H9 (cell line): Measurements from ENCODE around the gene G3BP1. TPM values are rescaled to one million over a fixed set of nuclear protein-coding genes. Genes with fewer than 3 reads are reported as not detected.

Experiments used
- DNase-seq: peaks from one replicate; pipeline ENCODE4 v3.0.0-alpha.2; 2017
- H2AFZ ChIP-seq: one replicate; pipeline ENCODE4 v1.6.1; 2013; ENCODE audit warnings: mild to moderate bottlenecking, low read length, control low read depth, moderate library complexity
- H2AK5ac ChIP-seq: 2 replicates; pipeline ENCODE4 v1.6.1; 2013; ENCODE audit warnings: low read length, control low read depth, mixed read lengths; ENCODE audit not compliant: insufficient read length
- H2BK120ac ChIP-seq: one replicate; pipeline ENCODE4 v1.6.1; 2013; ENCODE audit warnings: low read depth, mild to moderate bottlenecking, low read length, control low read depth, inconsistent platforms; ENCODE audit not compliant: poor library complexity, severe bottlenecking
- H2BK12ac ChIP-seq: 2 replicates; pipeline ENCODE4 v1.6.1; 2013; ENCODE audit warnings: low read length, control low read depth, mixed read lengths, low read depth; ENCODE audit not compliant: insufficient read length
- H2BK15ac ChIP-seq: 2 replicates; pipeline ENCODE4 v1.6.1; 2013; ENCODE audit warnings: low read depth, low read length, control low read depth
- H2BK20ac ChIP-seq: one replicate; pipeline ENCODE4 v1.6.1; 2013; ENCODE audit warnings: low read depth, mild to moderate bottlenecking, low read length, control low read depth, inconsistent platforms; ENCODE audit not compliant: poor library complexity, severe bottlenecking
- H2BK5ac ChIP-seq: 2 replicates; pipeline ENCODE4 v1.6.1; 2013; ENCODE audit warnings: low read length, control low read depth, mixed read lengths; ENCODE audit not compliant: insufficient read length
- H3K14ac ChIP-seq: 2 replicates; pipeline ENCODE4 v1.6.1; 2013; ENCODE audit warnings: low read length, control low read depth; ENCODE audit not compliant: insufficient read depth
- H3K18ac ChIP-seq: 2 replicates; pipeline ENCODE4 v1.6.1; 2013; ENCODE audit warnings: low read depth, mild to moderate bottlenecking, mixed read lengths, low read length, control low read depth; ENCODE audit not compliant: insufficient read length
- H3K23ac ChIP-seq: 2 replicates; pipeline ENCODE4 v1.6.1; 2013; ENCODE audit warnings: low read length, control low read depth, mixed read lengths, low read depth; ENCODE audit not compliant: insufficient read length
- H3K23me2 ChIP-seq: 2 replicates; pipeline ENCODE4 v1.6.1; 2013; ENCODE audit warnings: low read depth, mild to moderate bottlenecking, mixed read lengths, low read length, control low read depth; ENCODE audit not compliant: insufficient read length, poor library complexity, severe bottlenecking
- H3K27ac ChIP-seq: 2 replicates; pipeline ENCODE4 v1.5.1; 2013; ENCODE audit warnings: low read length, control low read depth, mixed read lengths, low read depth; ENCODE audit not compliant: insufficient read length
- H3K27me3 ChIP-seq: 2 replicates; pipeline ENCODE4 v1.6.1; 2013; ENCODE audit warnings: low read length, control low read depth, inconsistent platforms; ENCODE audit not compliant: insufficient read depth
- H3K4ac ChIP-seq: 2 replicates; pipeline ENCODE4 v1.6.1; 2013; ENCODE audit warnings: low read depth, mild to moderate bottlenecking, control low read depth, inconsistent platforms, low read length, moderate library complexity
- H3K4me1 ChIP-seq: 2 replicates; pipeline ENCODE4 v1.6.1; 2013; ENCODE audit warnings: low read length, control low read depth, inconsistent platforms; ENCODE audit not compliant: insufficient read depth
- H3K4me2 ChIP-seq: 2 replicates; pipeline ENCODE4 v1.6.1; 2013; ENCODE audit warnings: low read length, control low read depth, mixed read lengths; ENCODE audit not compliant: insufficient read length, insufficient read depth
- H3K56ac ChIP-seq: 2 replicates; pipeline ENCODE4 v1.6.1; 2013; ENCODE audit warnings: low read depth, mild to moderate bottlenecking, mixed read lengths, low read length, control low read depth; ENCODE audit not compliant: insufficient read length
- H3K79me1 ChIP-seq: 2 replicates; pipeline ENCODE4 v1.6.1; 2013; ENCODE audit warnings: low read depth, mild to moderate bottlenecking, moderate library complexity, low read length, control low read depth, inconsistent platforms; ENCODE audit not compliant: insufficient read depth, poor library complexity, severe bottlenecking
- H3K79me2 ChIP-seq: 2 replicates; pipeline ENCODE4 v1.6.1; 2013; ENCODE audit warnings: low read length, control low read depth, inconsistent platforms; ENCODE audit not compliant: insufficient read depth
- H3K9ac ChIP-seq: 2 replicates; pipeline ENCODE4 v1.6.1; 2013; ENCODE audit warnings: low read length, control low read depth, mixed read lengths; ENCODE audit not compliant: insufficient read length; ENCODE audit errors: extremely low read depth
- H3K9me3 ChIP-seq: one replicate; pipeline ENCODE4 v1.6.1; 2013; ENCODE audit warnings: low read depth, low read length, inconsistent platforms; ENCODE audit not compliant: control insufficient read depth
- H3T11ph ChIP-seq: one replicate; pipeline ENCODE4 v1.6.1; 2013; ENCODE audit warnings: mild to moderate bottlenecking, low read length, control low read depth, inconsistent platforms
- H4K20me1 ChIP-seq: one replicate; pipeline ENCODE4 v1.6.1; 2013; ENCODE audit not compliant: control insufficient read depth, insufficient read length, insufficient read depth
- H4K5ac ChIP-seq: 2 replicates; pipeline ENCODE4 v1.6.1; 2013; ENCODE audit warnings: low read depth, mild to moderate bottlenecking, mixed read lengths, low read length, control low read depth; ENCODE audit not compliant: insufficient read length
- H4K8ac ChIP-seq: replicated peaks from 2 replicates; pipeline ENCODE4 v1.6.1; 2013; ENCODE audit warnings: low read length, control low read depth, mixed read lengths, low read depth; ENCODE audit not compliant: insufficient read length
- H4K91ac ChIP-seq: 2 replicates; pipeline ENCODE4 v1.6.1; 2013; ENCODE audit warnings: low read depth, mild to moderate bottlenecking, moderate library complexity, mixed read lengths, low read length, control low read depth; ENCODE audit not compliant: insufficient read length
- H3K27ac Mint-ChIP-seq, 3 experiments: 2 replicates in 2 of 3; 3 replicates in 1 of 3; pipeline ENCODE4 v1.8.0; 2020 to 2021; ENCODE audit warnings: mixed read lengths in 3 of 3, mild to moderate bottlenecking in 1 of 3, moderate library complexity in 1 of 3
- H3K27me3 Mint-ChIP-seq: 2 replicates; pipeline ENCODE4 v1.8.0; 2021; ENCODE audit warnings: low read depth, mild to moderate bottlenecking, moderate library complexity, mixed read lengths
- H3K36me3 Mint-ChIP-seq, 3 experiments: 2 replicates in 2 of 3; 3 replicates in 1 of 3; pipeline ENCODE4 v1.8.0; 2020 to 2021; ENCODE audit warnings: low read depth in 3 of 3, mixed read lengths in 3 of 3; ENCODE audit not compliant: insufficient read depth in 1 of 3
- H3K4me1 Mint-ChIP-seq, 2 experiments: 2 replicates each; pipeline ENCODE4 v1.8.0; 2020; ENCODE audit warnings: mixed read lengths in 2 of 2
- H3K4me3 Mint-ChIP-seq, 2 experiments: 2 replicates in 1 of 2; 3 replicates in 1 of 2; pipeline ENCODE4 v1.8.0; 2020 to 2021; ENCODE audit warnings: mild to moderate bottlenecking in 2 of 2, mixed read lengths in 2 of 2, moderate library complexity in 1 of 2
- H3K9me3 Mint-ChIP-seq, 2 experiments: 2 replicates in 1 of 2; 3 replicates in 1 of 2; pipeline ENCODE4 v1.8.0; 2020; ENCODE audit warnings: mild to moderate bottlenecking in 2 of 2, mixed read lengths in 2 of 2, moderate library complexity in 1 of 2
- CTCF ChIP-seq: fragments of 200-600 bp; sonication (generic); conservative IDR thresholded peaks from 3 replicates; pipeline ENCODE4 v1.8.0; 2021; ENCODE audit warnings: antibody characterized with exemption, mild to moderate bottlenecking
- WGBS: extraction: QIAGEN DNeasy Blood & Tissue Kit; methylation state at CpG from one replicate; pipeline ENCODE4 v1.1.7; 2013; ENCODE audit warnings: missing lambda C conversion rate, low lambda C conversion rate, mixed read lengths; ENCODE audit not compliant: insufficient read length; ENCODE audit errors: extremely low coverage; 5-methylcytosine and 5-hydroxymethylcytosine counted together
- total RNA-seq: library from RNA; stranded (reverse); gene quantifications from 2 replicates; pipeline ENCODE4 v1.2.1, GENCODE V29; 2021

Gene G3BP1
- total RNA-seq, 1 experiment from 2014 or later, result 439 TPM

GRCh38 chr5:151820271-151820670 is 48.5 kb downstream of the G3BP1 start:
- no peak overlapping the region for H3K4me2 ChIP-seq
- no peak overlapping the region for H2BK20ac ChIP-seq
- no peak overlapping the region for H2AK5ac ChIP-seq
- H3K23me2 ChIP-seq, result no peaks in the 10 kb centered on the region
- H2BK5ac ChIP-seq, result no peak overlapping the region
- Mint-ChIP-seq H3K4me3 (no peak overlapping the region), H3K27me3 (no peaks in the 10 kb centered on the region), H3K4me1 (peaks cover 2 to 7% of the 10 kb centered on the region in 2 experiments; a peak in 2 of 4 replicates), H3K9me3 (no peaks in the 10 kb centered on the region), H3K27ac (no peak overlapping the region), H3K36me3 (peaks cover 0 to 4% (median under 1%) of the 10 kb centered on the region in 3 experiments; a peak in 3 of 7 replicates)
- no peak overlapping the region for H2BK15ac ChIP-seq
- H4K8ac ChIP-seq, result no peak overlapping the region
- no peaks in the 10 kb centered on the region for H3K9me3 ChIP-seq
- no peaks in the 10 kb centered on the region for H3K79me1 ChIP-seq
- no peak overlapping the region for H2BK120ac ChIP-seq
- no peak overlapping the region for H3T11ph ChIP-seq
- no peak overlapping the region for H4K91ac ChIP-seq
- H3K4ac ChIP-seq, result no peak overlapping the region
- H3K79me2 ChIP-seq, result no peaks in the 10 kb centered on the region
- H3K23ac ChIP-seq, result no peak overlapping the region
- no CpG with 5 or more reads among the region's 3 CpGs for WGBS
- H4K5ac ChIP-seq, result no peak overlapping the region
- no peak overlapping the region for H3K27ac ChIP-seq
- no peak overlapping the region for H3K9ac ChIP-seq
- H2AFZ ChIP-seq, result no peak overlapping the region
- no peak overlapping the region for H3K18ac ChIP-seq
- no peaks in the 10 kb centered on the region for H3K27me3 ChIP-seq
- no peak for DNase-seq
- no peaks in the 10 kb centered on the region for H3K4me1 ChIP-seq
- no peak for TF ChIP-seq CTCF
- H2BK12ac ChIP-seq, result no peak overlapping the region
- H3K56ac ChIP-seq, result no peak overlapping the region
- no peak overlapping the region for H3K14ac ChIP-seq
- no peaks in the 10 kb centered on the region for H4K20me1 ChIP-seq
